Breast epithelium (tissue), 3 donors: ENCODE measurements around the gene AHNAK.

Experiments
- POLR2A ChIP-seq: fragments of 450-650 bp; IDR thresholded peaks from one replicate; pipeline ENCODE4 v1.6.1; 2016; ENCODE audit warnings: antibody characterized with exemption, mild to moderate bottlenecking, moderate library complexity
- POLR2AphosphoS5 ChIP-seq, 3 donors: sonication (generic); formaldehyde crosslinking; IDR thresholded peaks; one replicate each; pipeline ENCODE4 v1.6.1; 2017; ENCODE audit warnings: antibody characterized with exemption in 3 of 3
- TF ChIP-seq, protein P1 (sequence below), 3 donors: fragments of 450-650 bp; IDR thresholded peaks; one replicate each; pipeline ENCODE4 v1.5.1; 2016 to 2017; ENCODE audit warnings: antibody characterized with exemption in 3 of 3, mild to moderate bottlenecking in 3 of 3, moderate library complexity in 3 of 3

- TF ChIP-seq, protein P1, sequence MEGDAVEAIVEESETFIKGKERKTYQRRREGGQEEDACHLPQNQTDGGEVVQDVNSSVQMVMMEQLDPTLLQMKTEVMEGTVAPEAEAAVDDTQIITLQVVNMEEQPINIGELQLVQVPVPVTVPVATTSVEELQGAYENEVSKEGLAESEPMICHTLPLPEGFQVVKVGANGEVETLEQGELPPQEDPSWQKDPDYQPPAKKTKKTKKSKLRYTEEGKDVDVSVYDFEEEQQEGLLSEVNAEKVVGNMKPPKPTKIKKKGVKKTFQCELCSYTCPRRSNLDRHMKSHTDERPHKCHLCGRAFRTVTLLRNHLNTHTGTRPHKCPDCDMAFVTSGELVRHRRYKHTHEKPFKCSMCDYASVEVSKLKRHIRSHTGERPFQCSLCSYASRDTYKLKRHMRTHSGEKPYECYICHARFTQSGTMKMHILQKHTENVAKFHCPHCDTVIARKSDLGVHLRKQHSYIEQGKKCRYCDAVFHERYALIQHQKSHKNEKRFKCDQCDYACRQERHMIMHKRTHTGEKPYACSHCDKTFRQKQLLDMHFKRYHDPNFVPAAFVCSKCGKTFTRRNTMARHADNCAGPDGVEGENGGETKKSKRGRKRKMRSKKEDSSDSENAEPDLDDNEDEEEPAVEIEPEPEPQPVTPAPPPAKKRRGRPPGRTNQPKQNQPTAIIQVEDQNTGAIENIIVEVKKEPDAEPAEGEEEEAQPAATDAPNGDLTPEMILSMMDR (IDR thresholded peaks at IDR 0.05): no peak
- no peak for TF ChIP-seq POLR2A
- TF ChIP-seq POLR2AphosphoS5 (IDR thresholded peaks at IDR 0.05): no peak
Observed at GRCh38 chr11:62505440-62506091, 41.0 kb downstream of the AHNAK start.
